GM21360 (cell line): ENCODE measurements around the gene OLFML2B.
A peak's percentile ranks its signal among the peaks of the same experiment; 100 is the strongest.
"Not testable (repeated sequence)": the region's sequence is repeated elsewhere in the genome, so short reads cannot be mapped to it uniquely, and the experiment has no call there.

ENCODE experiments used
- ATAC-seq: cut with Tn5 transposase; IDR thresholded peaks from one replicate; pipeline ENCODE4 v1.9.1; 2021; ENCODE audit warnings: mild to moderate bottlenecking, moderate library complexity; ENCODE audit not compliant: unreplicated experiment

Gene OLFML2B

GRCh38 chr1:162036163-162036562 is 12.5 kb upstream of the OLFML2B start:
- ATAC-seq: no peak

GRCh38 chr1:162035241-162035640 is 11.6 kb upstream of the OLFML2B start:
- no peak for ATAC-seq

- ATAC-seq: no peak
Measured at GRCh38 chr1:162033428-162033827, 9.8 kb upstream of the OLFML2B start.

- ATAC-seq: no peak
Measured at GRCh38 chr1:162030759-162031280, 7.2 kb upstream of the OLFML2B start.

- ATAC-seq: no peak
Measured at GRCh38 chr1:162029157-162029556, 5.5 kb upstream of the OLFML2B start.

- peak; percentile 52 for ATAC-seq
Measured at GRCh38 chr1:162028726-162029125, 5.1 kb upstream of the OLFML2B start.

GRCh38 chr1:162026881-162027280 is 3.2 kb upstream of the OLFML2B start:
- no peak for ATAC-seq

GRCh38 chr1:162025541-162025940 is 1.9 kb upstream of the OLFML2B start:
- ATAC-seq: no peak

- ATAC-seq: no peak
Measured at GRCh38 chr1:162023181-162023546, 505 bp downstream of the OLFML2B start.

GRCh38 chr1:162022626-162023025 is 1.0 kb downstream of the OLFML2B start:
- ATAC-seq: no peak

GRCh38 chr1:162021124-162021523 is 2.5 kb downstream of the OLFML2B start:
- ATAC-seq: no peak

- no peak for ATAC-seq
Measured at GRCh38 chr1:162020150-162020549, 3.5 kb downstream of the OLFML2B start.

GRCh38 chr1:162019446-162019845 is 4.2 kb downstream of the OLFML2B start:
- no peak for ATAC-seq

- no peak for ATAC-seq
Measured at GRCh38 chr1:162019006-162019405, 4.7 kb downstream of the OLFML2B start.

- ATAC-seq: no peak
Measured at GRCh38 chr1:162018418-162018817, 5.3 kb downstream of the OLFML2B start.

GRCh38 chr1:162017791-162018190 is 5.9 kb downstream of the OLFML2B start:
- ATAC-seq: not testable (repeated sequence)

GRCh38 chr1:162016631-162017030 is 7.0 kb downstream of the OLFML2B start:
- ATAC-seq: no peak

GRCh38 chr1:162015196-162015595 is 8.5 kb downstream of the OLFML2B start:
- ATAC-seq: no peak

GRCh38 chr1:162014202-162014601 is 9.5 kb downstream of the OLFML2B start:
- no peak for ATAC-seq

GRCh38 chr1:162013289-162013688 is 10.4 kb downstream of the OLFML2B start:
- no peak for ATAC-seq

GRCh38 chr1:162011337-162012012 is 12.2 kb downstream of the OLFML2B start:
- ATAC-seq: no peak

GRCh38 chr1:162010175-162010506 is 13.5 kb downstream of the OLFML2B start:
- no peak for ATAC-seq

GRCh38 chr1:162009501-162010174 is 14.0 kb downstream of the OLFML2B start:
- no peak for ATAC-seq
